Endothelial cell of umbilical vein (primary cell): ENCODE measurements around the gene VSIR. TPM values are rescaled to one million over a fixed set of nuclear protein-coding genes. Genes with fewer than 3 reads are reported as not detected.

Experiments used
- BruUV-seq: library from RNA; stranded (reverse); fragments of 400-500 nt; replicated peaks from 2 replicates; lab custom pipeline; 2021; lab: Mats Ljungman, UMichigan
- CTCF ChIA-PET: fragments of 300-600, 350-600 bp; sonication (Branson Sonifier 250); formaldehyde crosslinking; loops from one replicate; lab custom pipeline; 2021; ENCODE audit warnings: antibody characterized with exemption, inconsistent platforms; lab: Charles Lee
- POLR2A ChIA-PET: fragments of 300-600, 350-600 bp; sonication (Branson Sonifier 250); formaldehyde crosslinking; loops from one replicate; lab custom pipeline; 2021; ENCODE audit warnings: antibody characterized with exemption, inconsistent platforms; lab: Charles Lee
- DNase-seq: peaks from one replicate; pipeline ENCODE4 v3.0.0-alpha.2; 2011; ENCODE audit warnings: low read depth, low spot score
- FAIRE-seq: peaks from 2 replicates; lab custom pipeline; 2011; peaks lifted over from hg19 to GRCh38; lab: Jason Lieb, UNC
- H2AFZ ChIP-seq: 2 replicates; pipeline ENCODE4 v1.6.0; 2012; ENCODE audit warnings: low read depth, low read length, control low read depth, inconsistent platforms
- H3K27ac ChIP-seq: 2 replicates; pipeline ENCODE4 v1.5.1; 2011; ENCODE audit warnings: low read depth, mild to moderate bottlenecking, control low read depth, low read length, moderate library complexity; ENCODE audit not compliant: insufficient read depth
- H3K27me3 ChIP-seq, 2 experiments: 2 replicates each; pipeline versions ENCODE4 v1.6.0 to v1.6.1; 2011; ENCODE audit warnings: low read length in 2 of 2, mixed read lengths in 1 of 2; ENCODE audit not compliant: control insufficient read depth in 2 of 2, insufficient read depth in 2 of 2
- H3K36me3 ChIP-seq, 2 experiments: 2 replicates in 1 of 2; 3 replicates in 1 of 2; pipeline ENCODE4 v1.5.1; 2011; ENCODE audit warnings: low read length in 2 of 2, mild to moderate bottlenecking in 1 of 2, moderate library complexity in 1 of 2; ENCODE audit not compliant: control insufficient read depth in 2 of 2, insufficient read depth in 2 of 2; ENCODE audit errors: extremely low read depth in 1 of 2
- H3K4me1 ChIP-seq: 3 replicates; pipeline ENCODE4 v1.5.1; 2011; ENCODE audit warnings: mild to moderate bottlenecking, low read length; ENCODE audit not compliant: control insufficient read depth, insufficient read depth; ENCODE audit errors: extremely low read depth
- H3K4me2 ChIP-seq: 2 replicates; pipeline ENCODE4 v1.6.1; 2011; ENCODE audit warnings: low read length, control low read depth, mixed read lengths; ENCODE audit not compliant: insufficient read depth
- H3K4me3 ChIP-seq, 3 experiments: fragments of 200-600 bp in 1 of 3; sonication (generic), shearing (Covaris generic) in 1 of 3; replicated peaks in 1 of 3; 2 replicates each; pipeline ENCODE4 v1.5.1; 2011 to 2016; ENCODE audit warnings: control low read depth in 3 of 3, low read length in 3 of 3, mild to moderate bottlenecking in 2 of 3, inconsistent platforms in 1 of 3, low read depth in 1 of 3, moderate library complexity in 1 of 3; ENCODE audit not compliant: insufficient read depth in 1 of 3
- H3K79me2 ChIP-seq: 2 replicates; pipeline ENCODE4 v1.6.0; 2012; ENCODE audit warnings: low read length, inconsistent platforms; ENCODE audit not compliant: control insufficient read depth, insufficient read depth
- H3K9ac ChIP-seq: replicated peaks from 2 replicates; pipeline ENCODE3; 2011; ENCODE audit warnings: low read length, control low read depth; ENCODE audit not compliant: insufficient read depth; ENCODE audit errors: extremely low read depth
- H3K9me1 ChIP-seq: replicated peaks from 3 replicates; pipeline ENCODE4 v1.6.0; 2011; ENCODE audit warnings: mild to moderate bottlenecking, low read length; ENCODE audit not compliant: control insufficient read depth, insufficient read depth; ENCODE audit errors: extremely low read depth
- H3K9me3 ChIP-seq: replicated peaks from 2 replicates; pipeline ENCODE4 v1.5.1; 2012; ENCODE audit warnings: low read length, inconsistent platforms; ENCODE audit not compliant: control insufficient read depth, insufficient read depth
- H4K20me1 ChIP-seq: replicated peaks from 2 replicates; pipeline ENCODE3; 2011; ENCODE audit warnings: mild to moderate bottlenecking, low read length; ENCODE audit not compliant: control insufficient read depth, insufficient read depth; ENCODE audit errors: extremely low read depth
- CTCF ChIP-seq, 2 donors: IDR thresholded peaks; 1 replicate in 1 of 2; 2 replicates in 1 of 2; pipeline ENCODE4 v1.5.1; 2011; ENCODE audit warnings: low read length in 2 of 2, mild to moderate bottlenecking in 2 of 2, moderate library complexity in 2 of 2, control low read depth in 1 of 2, inconsistent platforms in 1 of 2, low read depth in 1 of 2; ENCODE audit not compliant: insufficient read depth in 1 of 2; ENCODE audit errors: extremely low read depth in 1 of 2
- EZH2 ChIP-seq: IDR thresholded peaks from 2 replicates; pipeline ENCODE4 v1.6.1; 2012; ENCODE audit warnings: borderline replicate concordance, low read depth, mild to moderate bottlenecking, moderate library complexity, low read length, inconsistent platforms; ENCODE audit not compliant: severe bottlenecking
- FOS ChIP-seq: IDR thresholded peaks from 2 replicates; pipeline ENCODE4 v1.6.1; 2011; ENCODE audit warnings: mild to moderate bottlenecking, low read length, moderate library complexity, borderline replicate concordance; ENCODE audit not compliant: insufficient read depth
- GATA2 ChIP-seq: IDR thresholded peaks from 2 replicates; pipeline ENCODE4 v1.7.0; 2011; ENCODE audit warnings: low read depth, mild to moderate bottlenecking, moderate library complexity, mixed read lengths, low read length; ENCODE audit not compliant: insufficient read length, insufficient read depth
- POLR2AphosphoS5 ChIP-seq: IDR thresholded peaks from 2 replicates; pipeline ENCODE4 v1.6.1; 2012; ENCODE audit warnings: low read depth, mild to moderate bottlenecking, control low read depth, low read length, moderate library complexity; ENCODE audit not compliant: insufficient read depth
- dilution Hi-C: fragments of 300-500 bp; cut with MboI; formaldehyde crosslinking; loops from one replicate; pipeline ENCODE4 v1.15.0; 2019; ENCODE audit warnings: low sequenced_read_pairs; ENCODE audit not compliant: extremely low pct_ligation_motif_present
- intact Hi-C: fragments of 100-400 bp; cut with micrococcal nuclease; formaldehyde crosslinking; loops from one replicate; pipeline ENCODE4 v1.10.0; 2022
- polyA plus RNA-seq, 4 experiments: library from polyadenylated mRNA; depleted of rRNA in 3 of 4; stranded (reverse) in 3 of 4; unstranded in 1 of 4; fragments of >200 nt; gene quantifications; 2 replicates each; pipeline versions ENCODE4 v1.2.1 to v1.2.3, GENCODE V29; 2011 to 2012; ENCODE audit warnings: missing spikeins in 1 of 4
- total RNA-seq: library from RNA; stranded (reverse); gene quantifications from 2 replicates; pipeline ENCODE4 v1.2.3, GENCODE V29; 2021
- TF ChIP-seq, protein P1 (sequence below): IDR thresholded peaks from 2 replicates; pipeline ENCODE4 v1.6.1; 2011; ENCODE audit not compliant: insufficient read depth, insufficient read length

Gene VSIR
- total and polyA plus RNA-seq, 2 donors (not counting 3 experiments of a cell fraction or from before 2014, with no cell fraction given), result 4.9 to 6.3 TPM

GRCh38 chr10:71797533-71798307 is 24.4 kb upstream of the VSIR start:
- BruUV-seq, result no TSS peak
- H3K9ac ChIP-seq, result no peak overlapping the region

More at GRCh38 chr10:71797533-71798307, 24.4 kb upstream of the VSIR start:
- TF ChIP-seq, protein P1, sequence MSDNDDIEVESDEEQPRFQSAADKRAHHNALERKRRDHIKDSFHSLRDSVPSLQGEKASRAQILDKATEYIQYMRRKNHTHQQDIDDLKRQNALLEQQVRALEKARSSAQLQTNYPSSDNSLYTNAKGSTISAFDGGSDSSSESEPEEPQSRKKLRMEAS, result no peak
- TF ChIP-seq GATA2 (peak; percentile 93), EZH2 (no peak), CTCF (IDR thresholded peaks at IDR 0.05; ENCODE audit: extremely low read depth in 1 of 2, insufficient read depth in 1 of 2, low read depth in 1 of 2, low read length in 2 of 2) (no peak), POLR2AphosphoS5 (peak; percentile 37), FOS (peak; percentile 68)
- DNase-seq (peak; percentile 65), FAIRE-seq (no peak)
- Histone ChIP-seq H3K4me1 (peaks cover 6% of the 10 kb centered on the region), H3K9me3 (no peaks in the 10 kb centered on the region), H3K36me3 (no peaks in the 10 kb centered on the region), H3K4me2 (no peak overlapping the region), H3K9me1 (no peaks in the 10 kb centered on the region), H2AFZ (no peak overlapping the region), H3K27me3 (no peaks in the 10 kb centered on the region), H3K27ac (no peak overlapping the region), H3K79me2 (no peaks in the 10 kb centered on the region), H3K4me3 (no peak overlapping the region), H4K20me1 (no peaks in the 10 kb centered on the region)
- intact Hi-C loops (no loop called here), dilution Hi-C loops (no loop called here)
- ChIA-PET CTCF (interaction anchor here (0.6 kb wide), 1 partner anchor 8 kb away, joined by 3 read pairs; no protein-coding TSS in a partner anchor), POLR2A (no interaction called here)
